HTERT RPE-1 (cell line): ENCODE results near the gene LRRIQ3.
"Not testable (repeated sequence)": the region's sequence is repeated elsewhere in the genome, so short reads cannot be mapped to it uniquely, and the experiment has no call there.

Source experiments
- in situ Hi-C: fragments of 300-500 bp; cut with MboI; formaldehyde crosslinking; loops from 4 replicates; pipeline ENCODE4 v1.14.3; 2020; ENCODE audit warnings: low sequenced_read_pairs

LRRIQ3 gene, protein sequence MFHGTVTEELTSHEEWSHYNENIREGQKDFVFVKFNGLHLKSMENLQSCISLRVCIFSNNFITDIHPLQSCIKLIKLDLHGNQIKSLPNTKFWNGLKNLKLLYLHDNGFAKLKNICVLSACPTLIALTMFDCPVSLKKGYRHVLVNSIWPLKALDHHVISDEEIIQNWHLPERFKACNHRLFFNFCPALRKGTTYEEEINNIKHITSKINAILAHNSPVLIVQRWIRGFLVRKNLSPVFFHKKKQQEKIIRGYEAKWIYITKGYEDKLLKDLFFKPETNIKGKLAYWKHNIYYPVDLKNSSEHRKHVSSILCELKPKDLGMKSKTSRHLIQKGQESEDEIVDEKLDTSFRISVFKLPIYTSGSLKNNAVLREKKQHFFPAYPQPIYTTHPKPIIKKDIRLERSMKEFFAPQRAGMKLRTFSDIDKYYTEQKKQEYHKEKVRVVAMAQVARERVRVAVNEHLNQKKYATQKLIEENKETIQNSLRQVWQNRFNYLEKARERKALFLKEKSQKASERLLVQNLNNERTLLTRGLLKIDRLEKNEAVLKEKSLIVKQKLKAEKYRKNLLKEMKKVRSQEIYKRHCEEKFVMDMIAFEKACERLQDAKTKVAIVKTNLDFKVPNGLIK

DNA sequence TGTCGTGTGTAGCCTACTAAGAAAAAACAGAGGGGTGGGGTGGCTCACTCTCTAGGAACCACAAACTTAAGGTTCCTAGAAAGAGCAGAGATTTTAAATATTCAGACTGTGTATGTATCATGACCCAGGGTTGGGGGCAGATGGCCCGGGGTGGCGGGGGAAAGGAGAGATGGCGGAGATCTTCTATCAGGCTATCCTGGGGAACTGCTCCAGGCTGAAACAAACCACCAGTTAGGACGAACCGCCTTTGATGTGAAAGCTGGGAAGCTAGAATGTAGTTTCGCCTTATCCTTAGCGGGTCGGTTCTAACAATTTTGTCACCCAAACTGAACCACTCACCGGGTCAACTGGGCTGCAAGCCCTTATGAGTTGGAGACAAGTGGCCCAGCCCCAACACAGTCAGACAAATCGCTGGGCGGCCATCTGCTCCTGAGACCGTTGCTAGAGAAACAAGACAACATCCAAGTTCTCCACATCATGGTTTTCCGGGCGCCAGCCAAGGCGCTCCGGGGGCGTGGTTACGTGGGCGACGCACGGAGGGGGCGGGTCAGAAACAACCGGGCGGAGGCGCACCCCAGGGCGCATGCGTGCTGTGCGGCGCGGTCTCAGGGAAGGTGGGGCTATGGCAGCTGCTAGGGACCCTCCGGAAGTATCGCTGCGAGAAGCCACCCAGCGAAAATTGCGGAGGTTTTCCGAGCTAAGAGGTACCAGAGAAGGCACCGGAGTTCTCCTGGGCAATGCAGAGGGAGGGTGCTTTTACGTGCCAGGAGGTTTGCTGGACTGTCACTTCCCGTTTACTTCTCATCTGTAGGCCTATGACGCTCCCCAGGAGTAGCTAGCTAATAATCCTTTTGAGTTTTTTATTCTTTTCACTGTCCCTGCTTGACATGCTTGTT, at the start of gene LRRIQ3, which contains the start of gene FPGT:
Gene LRRIQ3 (minus strand): TSS at position 520 of the 896 bp plus-strand sequence. CDS start 14,492 bp downstream, outside the sequence.
Gene FPGT (plus strand): TSS at position 586 of the 896 bp plus-strand sequence. CDS start 37 bp downstream, at position 623.
- in situ Hi-C loops: no loop called here

DNA sequence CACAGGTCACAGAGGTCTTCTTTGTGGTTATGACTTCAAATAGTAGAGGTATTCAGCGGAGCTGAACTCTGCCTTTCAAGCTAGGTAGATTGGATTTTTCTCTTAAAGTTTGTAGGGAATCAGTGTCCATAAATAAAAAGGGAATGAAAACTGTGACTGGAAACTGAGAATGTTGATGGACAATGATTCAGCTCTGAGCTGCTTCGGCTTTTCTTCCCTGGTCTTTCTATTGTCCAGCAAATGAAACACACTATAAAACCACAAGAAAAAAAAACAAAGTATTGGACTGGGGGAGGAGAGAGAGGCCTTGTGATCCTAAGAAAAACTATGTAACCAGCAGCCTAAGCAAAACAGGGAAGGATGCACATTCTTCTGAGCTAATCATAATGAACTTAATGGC, 48.3 kb upstream of the LRRIQ3 start:
- in situ Hi-C loops: no loop called here

DNA sequence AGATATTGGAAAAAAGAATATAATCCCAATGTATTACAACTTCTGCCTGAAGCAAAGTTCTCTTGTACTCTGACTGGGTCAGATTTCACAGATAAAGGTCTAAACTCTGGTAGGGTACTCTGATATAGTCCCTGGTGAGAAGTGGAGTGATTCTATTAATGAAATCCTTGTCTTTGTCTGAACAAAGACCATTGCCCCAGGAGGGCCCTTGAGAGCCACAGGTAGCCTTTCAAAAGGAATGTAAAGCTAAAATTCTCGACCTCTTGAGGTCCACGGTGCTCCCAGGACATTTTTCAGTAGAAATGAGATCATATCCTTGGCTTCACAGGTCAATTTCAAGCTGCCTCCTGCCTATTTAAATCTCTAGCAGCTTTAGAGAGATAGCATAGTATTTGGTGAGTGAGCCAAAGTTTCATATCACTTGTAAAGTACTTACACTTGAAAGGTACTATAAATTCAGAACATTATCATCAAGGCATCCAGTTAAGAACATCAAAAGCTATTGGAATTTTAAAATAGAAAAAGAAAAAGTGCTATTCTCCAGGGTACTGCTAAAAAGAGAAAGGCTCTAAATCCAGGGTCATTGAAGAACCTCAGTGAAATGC, 47.3 kb upstream of the LRRIQ3 start:
- in situ Hi-C loops: no loop called here

DNA sequence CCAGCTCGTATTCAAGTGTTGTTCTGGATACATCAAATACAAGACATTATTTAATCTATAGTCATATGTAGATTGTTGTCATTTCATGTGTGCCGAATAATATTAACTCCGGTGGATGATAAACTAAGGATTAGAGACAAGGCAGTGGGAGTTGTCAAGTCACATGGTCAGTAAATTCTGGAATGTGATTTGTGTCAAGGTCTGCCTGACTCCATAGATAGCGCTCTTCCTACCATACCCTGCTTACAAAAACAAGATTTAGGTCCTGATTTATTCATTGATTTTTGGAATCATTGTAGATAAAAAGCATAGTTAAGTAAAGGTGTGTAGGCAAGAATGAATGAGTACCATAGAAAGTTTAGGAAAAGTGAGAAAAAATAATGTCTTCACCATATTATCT, 39.8 kb upstream of the LRRIQ3 start:
- in situ Hi-C loops: no loop called here

DNA sequence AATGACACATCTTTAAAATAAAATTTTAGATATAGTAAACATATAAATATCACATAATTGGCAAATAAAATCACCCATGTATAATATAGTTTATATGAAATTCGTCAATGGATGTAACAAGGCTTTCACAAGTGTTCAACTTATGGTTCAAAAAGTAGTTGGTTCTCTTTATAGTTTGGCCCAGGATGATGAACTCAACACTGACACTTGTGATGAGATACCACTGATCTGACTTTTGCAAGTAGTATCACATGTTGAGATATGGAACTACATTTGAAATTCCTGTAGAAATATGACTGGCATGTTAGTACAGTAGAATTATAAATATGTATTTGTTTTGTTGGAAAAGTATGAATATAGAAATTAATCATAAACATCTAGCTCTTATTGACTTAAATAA, 39.1 kb upstream of the LRRIQ3 start:
- in situ Hi-C loops: no loop called here

DNA sequence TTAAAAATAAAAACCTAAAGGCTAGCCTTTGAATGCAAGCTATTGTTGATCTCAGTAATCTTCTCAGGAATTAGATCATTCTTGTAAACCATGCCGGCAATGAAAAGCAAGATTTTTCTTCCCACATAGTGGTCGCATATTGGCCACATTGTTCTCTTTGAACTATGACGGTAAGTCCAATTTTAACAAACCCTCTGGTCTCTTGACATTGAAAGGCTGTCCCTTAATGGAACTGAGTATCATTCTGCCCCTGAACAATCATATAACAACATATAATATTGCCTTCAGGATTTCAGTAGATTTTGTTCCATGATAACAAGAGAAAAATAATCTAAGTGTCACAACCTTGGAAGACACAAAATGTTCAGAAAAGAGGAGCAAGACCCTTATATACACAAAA, 38.5 kb upstream of the LRRIQ3 start:
- in situ Hi-C loops: no loop called here

DNA sequence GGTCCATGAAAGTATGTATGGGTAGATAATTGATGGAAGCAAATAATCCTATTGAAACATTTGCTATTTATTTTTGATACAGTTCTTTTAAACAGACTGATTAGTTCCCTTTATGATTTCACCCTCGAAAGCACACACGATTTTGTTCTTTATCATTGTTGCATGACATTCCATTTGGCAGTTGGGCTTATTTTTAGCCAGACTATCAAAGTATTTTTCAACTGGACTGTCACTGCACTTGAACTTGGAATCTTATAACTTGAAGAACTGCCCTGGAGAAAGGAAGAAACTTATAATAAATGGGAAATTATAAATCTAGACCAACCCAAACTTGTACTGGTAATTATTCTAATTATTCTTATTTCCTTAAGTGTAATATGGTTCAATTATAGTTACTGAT, 37.2 kb upstream of the LRRIQ3 start, which contains the start of gene TNNI3K:
Gene TNNI3K (plus strand): TSS at position 235 of the 400 bp plus-strand sequence. CDS start 65 bp downstream, at position 300.
- in situ Hi-C loops: no loop called here

DNA sequence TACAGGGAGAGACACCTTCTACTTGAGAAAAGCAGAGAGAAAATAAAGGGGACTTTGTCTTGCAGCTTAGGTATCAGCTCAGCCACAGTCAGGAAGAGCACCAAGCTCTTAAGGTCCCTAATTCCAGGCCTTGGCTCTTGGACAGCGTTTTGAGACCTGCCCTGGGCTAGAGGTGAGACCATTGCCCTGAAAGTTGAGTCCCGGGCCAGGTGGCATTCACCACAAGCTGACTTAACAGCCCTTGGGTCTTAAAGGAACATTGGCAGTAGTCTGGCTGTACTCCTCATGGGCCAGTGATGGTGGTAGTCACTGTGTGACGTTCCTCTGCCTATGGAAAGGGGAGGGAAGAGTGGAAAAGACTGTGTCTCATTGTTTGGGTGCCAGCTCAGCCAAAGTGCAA, 25.5 kb upstream of the LRRIQ3 start:
- in situ Hi-C loops: no loop called here

DNA sequence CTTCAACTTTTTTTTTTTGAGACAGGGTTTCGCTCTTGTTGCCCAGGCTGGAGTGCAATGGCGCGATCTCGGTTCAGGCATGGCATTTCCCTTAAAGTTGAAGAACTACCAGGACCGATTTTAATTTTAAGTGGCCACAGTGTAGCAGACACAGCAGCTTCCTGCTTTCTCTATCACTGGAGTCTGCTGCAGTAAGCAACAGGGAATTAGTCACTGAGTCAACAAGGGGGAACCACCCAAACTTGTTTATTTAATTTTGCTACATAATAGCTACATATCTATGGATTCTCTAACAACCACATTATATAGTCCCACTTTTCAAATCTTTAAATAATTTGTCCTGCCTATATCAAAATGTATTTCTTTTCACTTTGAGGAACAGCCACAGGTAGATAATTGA, 24.7 kb upstream of the LRRIQ3 start:
- in situ Hi-C loops: no loop called here

DNA sequence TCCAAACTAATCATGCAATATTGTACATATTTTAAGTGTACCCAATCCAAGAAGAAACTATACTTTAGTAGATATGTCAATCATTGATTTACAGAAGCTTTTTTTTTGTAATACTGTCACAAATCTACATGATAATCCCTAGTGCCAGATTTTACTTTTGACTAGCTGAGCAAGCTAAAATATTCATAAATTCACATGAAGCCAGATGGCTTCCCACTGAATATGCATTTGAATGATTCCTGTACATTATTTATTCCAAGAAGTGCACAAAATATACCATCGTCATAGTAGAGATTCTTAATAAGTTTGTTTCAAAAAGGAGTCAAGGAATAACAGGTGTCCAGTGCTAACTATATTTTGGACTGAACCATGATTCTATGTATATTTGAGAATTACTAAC, 17.3 kb upstream of the LRRIQ3 start:
- in situ Hi-C loops: no loop called here

DNA sequence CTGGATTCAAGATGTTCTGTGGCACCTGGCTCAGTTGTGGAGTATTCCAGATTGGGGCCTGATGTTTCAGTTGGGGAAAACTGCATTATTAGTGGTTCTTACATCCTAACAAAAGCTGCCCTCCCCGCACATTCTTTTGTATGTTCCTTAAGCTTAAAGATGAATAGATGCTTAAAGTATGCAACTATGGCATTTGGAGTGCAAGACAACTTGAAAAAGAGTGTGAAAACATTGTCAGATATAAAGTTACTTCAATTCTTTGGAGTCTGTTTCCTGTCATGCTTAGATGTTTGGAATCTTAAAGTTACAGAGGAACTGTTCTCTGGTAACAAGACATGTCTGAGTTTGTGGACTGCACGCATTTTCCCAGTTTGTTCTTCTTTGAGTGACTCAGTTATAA, 7.3 kb upstream of the LRRIQ3 start:
- in situ Hi-C loops: no loop called here

DNA sequence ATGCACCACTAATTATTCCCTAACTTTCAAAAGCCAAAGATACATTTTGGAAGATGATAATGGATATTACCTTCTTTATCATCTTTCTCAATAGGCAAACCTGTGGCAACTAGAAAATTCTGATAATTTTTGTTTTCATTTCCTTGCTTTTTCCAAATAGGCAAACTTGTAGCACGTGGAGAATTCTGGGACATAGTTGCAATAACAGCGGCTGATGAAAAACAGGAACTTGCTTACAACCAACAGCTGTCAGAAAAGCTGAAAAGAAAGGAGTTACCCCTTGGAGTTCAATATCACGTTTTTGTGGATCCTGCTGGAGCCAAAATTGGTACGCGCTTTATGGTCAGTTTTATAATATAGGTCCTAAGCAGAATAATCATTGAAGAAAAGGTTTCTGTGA, 1.5 kb upstream of the LRRIQ3 start:
- in situ Hi-C loops: no loop called here

DNA sequence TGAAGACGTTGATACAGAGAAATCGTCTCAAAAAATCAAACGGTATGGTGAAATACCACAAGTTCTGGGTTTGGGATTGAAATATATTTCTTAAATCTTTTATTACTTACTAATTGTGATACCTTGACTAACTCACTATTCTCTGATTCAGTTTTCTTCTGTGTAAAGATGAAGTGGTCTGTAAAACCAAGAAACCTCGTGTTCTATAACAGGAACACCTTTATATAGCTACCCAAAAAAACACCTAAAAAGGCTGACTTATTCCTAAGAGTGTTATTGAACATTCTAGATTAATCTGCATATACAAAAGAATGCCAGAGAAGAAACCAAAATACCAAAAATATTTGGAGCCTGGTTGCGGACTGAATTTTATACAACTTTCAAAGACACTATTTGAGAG, 721 bp downstream of the LRRIQ3 start:
- in situ Hi-C loops: no loop called here

DNA sequence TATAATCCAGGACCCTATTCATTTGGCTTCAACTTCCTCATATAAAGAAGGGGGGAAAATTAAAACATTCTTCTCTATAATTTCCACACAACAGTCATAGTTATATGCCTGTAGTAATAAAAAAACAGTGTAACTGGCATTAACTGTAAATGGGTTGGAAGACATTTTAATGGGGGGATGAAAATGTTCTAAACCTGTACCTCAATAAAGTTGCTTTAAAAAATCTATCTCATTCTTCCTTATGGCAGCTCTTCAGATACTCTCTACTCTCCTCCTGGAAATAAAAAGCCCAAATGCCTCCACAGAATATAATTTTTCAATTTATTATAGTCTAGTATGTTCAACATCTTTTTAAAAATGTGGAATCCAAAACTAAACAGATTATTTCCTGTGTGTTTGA, 2.6 kb downstream of the LRRIQ3 start:
- in situ Hi-C loops: no loop called here

DNA sequence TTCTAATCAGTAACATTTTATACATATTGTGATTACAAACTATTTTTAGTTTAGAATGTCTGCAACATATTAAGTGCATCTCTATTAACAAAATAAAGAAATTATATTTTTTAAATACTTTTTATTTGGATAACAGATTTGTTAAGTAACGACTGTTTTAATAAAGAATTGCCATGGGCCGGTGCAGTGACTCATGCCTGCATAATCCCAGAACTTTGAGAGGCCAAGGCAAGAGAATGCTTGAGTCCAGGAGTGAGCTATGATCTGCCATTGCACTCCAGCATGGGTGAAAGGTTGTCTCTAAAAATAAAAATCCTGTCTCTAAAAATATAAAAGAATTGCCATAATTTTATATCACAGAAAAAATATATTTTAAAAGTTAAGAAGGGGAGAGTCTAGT, 4.1 kb downstream of the LRRIQ3 start:
- in situ Hi-C loops: no loop called here

DNA sequence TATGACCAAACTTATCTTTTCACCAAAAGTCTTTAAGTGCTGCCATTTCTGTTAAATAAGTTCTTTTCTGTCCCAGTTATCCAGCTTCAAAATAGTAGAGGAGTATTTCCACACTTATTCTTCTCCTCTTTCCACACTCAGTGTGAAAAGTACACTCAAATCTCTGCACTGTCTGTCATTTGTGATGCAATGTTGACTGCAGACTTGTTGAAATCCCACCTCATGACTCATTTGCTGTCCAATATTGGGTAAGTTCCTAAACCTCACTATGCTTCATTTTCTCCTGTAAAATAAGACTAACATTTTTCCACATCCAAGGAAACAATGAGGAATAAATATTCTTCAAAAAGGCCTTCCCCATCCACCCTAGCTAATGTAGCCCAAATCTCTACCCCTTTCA, 17.5 kb downstream of the LRRIQ3 start:
- in situ Hi-C loops: no loop called here

DNA sequence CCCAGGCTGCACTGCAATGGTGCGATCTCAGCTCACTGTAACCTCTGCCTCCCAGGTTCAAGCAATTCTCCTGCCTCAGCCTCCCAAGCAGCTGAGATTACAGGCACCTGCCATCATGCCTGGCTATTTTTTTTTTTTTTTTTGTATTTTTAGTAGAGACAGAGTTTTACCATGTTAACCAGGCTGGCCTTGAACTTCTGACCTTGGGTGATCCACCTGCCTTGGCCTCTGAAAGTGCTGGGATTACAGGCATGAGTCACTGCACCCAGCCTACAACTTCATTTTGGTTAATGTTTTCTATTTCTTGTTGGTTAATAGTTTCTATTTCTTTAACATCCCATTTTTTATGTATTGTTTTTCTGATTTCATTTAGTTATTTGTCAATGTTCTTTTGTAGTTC, 23.6 kb downstream of the LRRIQ3 start:
- in situ Hi-C loops: not testable (repeated sequence)

DNA sequence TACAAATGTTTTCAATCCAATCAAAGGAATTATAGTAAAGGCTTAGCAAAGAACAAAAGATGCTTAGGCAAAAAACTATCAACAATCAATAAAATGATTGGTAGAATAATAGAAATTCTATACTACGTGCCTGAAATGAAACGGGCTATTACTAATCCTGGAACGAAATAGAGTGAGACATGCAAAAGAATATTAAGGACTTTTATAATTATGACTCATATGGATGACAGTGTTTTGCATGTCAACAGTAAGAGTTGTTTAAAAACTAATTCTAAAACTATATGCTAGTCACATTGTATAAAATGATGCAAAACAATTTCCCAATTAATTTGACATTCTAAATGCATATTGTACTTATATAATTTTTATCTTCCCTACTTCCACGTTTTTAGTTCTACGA, 35.6 kb downstream of the LRRIQ3 start:
- in situ Hi-C loops: no loop called here

DNA sequence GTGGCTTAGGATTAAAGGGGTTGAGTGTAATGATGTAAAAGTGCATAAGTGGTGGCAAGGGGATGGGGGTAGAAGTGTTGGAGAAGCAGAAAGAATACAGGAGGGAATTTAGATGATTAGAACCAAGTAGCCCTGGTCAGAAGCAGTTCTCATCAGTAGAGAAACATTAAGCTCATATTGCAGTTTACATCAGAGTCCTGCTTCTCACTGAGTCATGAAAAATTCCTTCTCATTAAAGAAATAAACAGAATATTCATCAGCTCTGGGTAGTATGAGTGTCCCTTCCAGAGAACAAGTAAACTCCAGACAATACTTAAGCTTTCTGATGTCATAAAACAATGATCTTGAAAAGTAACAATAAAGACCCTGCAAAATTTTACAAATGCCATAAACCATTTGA, 36.5 kb downstream of the LRRIQ3 start:
- in situ Hi-C loops: no loop called here

DNA sequence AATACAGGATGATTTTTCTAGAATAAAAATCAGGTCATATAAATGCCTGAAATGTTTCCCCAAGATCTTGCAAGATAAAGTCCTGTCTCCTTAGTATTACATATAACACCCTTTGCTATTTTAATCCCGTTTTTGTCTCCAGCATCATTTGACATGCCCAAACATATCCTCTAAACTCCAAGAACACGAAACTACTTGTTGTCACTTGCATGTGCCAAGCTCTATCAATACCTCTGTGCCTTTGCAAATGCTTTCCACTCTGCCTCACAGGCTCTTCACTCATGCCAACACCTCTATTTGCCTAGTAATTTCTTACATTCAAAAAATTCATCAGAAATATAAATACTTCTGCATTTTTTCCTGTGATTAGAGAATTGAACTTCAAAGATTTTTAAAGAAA, 37.9 kb downstream of the LRRIQ3 start:
- in situ Hi-C loops: no loop called here

DNA sequence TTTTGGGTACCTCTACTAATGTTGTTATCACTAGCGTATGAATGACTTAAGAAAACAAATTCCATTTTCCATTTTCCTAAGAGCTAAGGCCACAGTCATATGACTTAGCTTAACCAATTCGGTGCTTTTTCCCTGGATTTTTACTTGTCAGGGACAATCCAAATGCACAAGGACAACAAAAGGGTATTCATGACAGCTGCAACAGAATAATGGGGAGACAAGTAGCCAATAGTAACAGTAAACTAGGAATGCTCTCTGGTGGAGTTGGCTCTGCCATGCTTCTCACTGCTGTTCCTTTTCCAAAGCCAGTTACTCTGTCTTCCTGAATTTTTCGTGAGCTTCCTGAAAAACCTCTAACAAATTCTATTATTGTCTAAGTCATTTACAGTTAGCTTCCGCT, 52.9 kb downstream of the LRRIQ3 start:
- in situ Hi-C loops: no loop called here
